GM21737 (cell line): Measurements from ENCODE around the gene ACTG1.
A peak's percentile ranks its signal among the peaks of the same experiment; 100 is the strongest.

ENCODE experiments used
- ATAC-seq: cut with Tn5 transposase; IDR thresholded peaks from one replicate; pipeline ENCODE4 v1.9.1; 2021; ENCODE audit warnings: mild to moderate bottlenecking, moderate library complexity; ENCODE audit not compliant: unreplicated experiment

The ACTG1 gene

GRCh38 chr17:81512562-81513371 is at the start of gene ACTG1:
TSS of gene ACTG1 (minus strand) at chr17:81512799. CDS start at chr17:81512354, 445 bp downstream.
- peak; percentile 44 for ATAC-seq

GRCh38 chr17:81561494-81561885 is 48.9 kb upstream of the ACTG1 start:
- no peak for ATAC-seq

GRCh38 chr17:81558941-81559806 is 46.6 kb upstream of the ACTG1 start:
- no peak for ATAC-seq

- no peak for ATAC-seq
Observed at GRCh38 chr17:81558115-81558468, 45.5 kb upstream of the ACTG1 start.

GRCh38 chr17:81557276-81558114 is 44.9 kb upstream of the ACTG1 start:
- ATAC-seq, result no peak

- ATAC-seq, result no peak
Observed at GRCh38 chr17:81556863-81557262, 44.3 kb upstream of the ACTG1 start.

GRCh38 chr17:81556175-81556691 is 43.6 kb upstream of the ACTG1 start:
- ATAC-seq, result no peak

- no peak for ATAC-seq
Observed at GRCh38 chr17:81553616-81554181, 41.1 kb upstream of the ACTG1 start.

- ATAC-seq, result peak; percentile 35
Observed at GRCh38 chr17:81553018-81553615, 40.5 kb upstream of the ACTG1 start.

GRCh38 chr17:81552244-81553017 is 39.8 kb upstream of the ACTG1 start, which contains the start of gene FAAP100:
TSS of gene FAAP100 (minus strand) at chr17:81552353. CDS start at chr17:81552330, 23 bp downstream.
- peak; percentile 44 for ATAC-seq

- ATAC-seq, result peak; percentile 1
Observed at GRCh38 chr17:81551458-81552243, 39.1 kb upstream of the ACTG1 start.

- no peak for ATAC-seq
Observed at GRCh38 chr17:81550830-81551457, 38.3 kb upstream of the ACTG1 start.

- ATAC-seq, result no peak
Observed at GRCh38 chr17:81550285-81550684, 37.7 kb upstream of the ACTG1 start.

- ATAC-seq, result no peak
Observed at GRCh38 chr17:81549826-81550225, 37.2 kb upstream of the ACTG1 start.

GRCh38 chr17:81549031-81549557 is 36.5 kb upstream of the ACTG1 start:
- ATAC-seq, result no peak

GRCh38 chr17:81547614-81547982 is 35.0 kb upstream of the ACTG1 start:
- ATAC-seq, result no peak

- ATAC-seq, result no peak
Observed at GRCh38 chr17:81546906-81547613, 34.5 kb upstream of the ACTG1 start.
